HepG2 (cell line): ENCODE results near the gene SPRYD3. TPM values are rescaled to one million over a fixed set of nuclear protein-coding genes. Genes with fewer than 3 reads are reported as not detected.

ENCODE experiments used
- GMEB2 ChIP-seq: IDR thresholded peaks from 2 replicates; pipeline ENCODE4 v1.6.1; 2016; ENCODE audit warnings: missing biosample characterization, missing genetic modification reagents, low read depth
- KLF15 ChIP-seq: sonication (generic); formaldehyde crosslinking; IDR thresholded peaks from 2 replicates; pipeline ENCODE4 v1.8.1; 2023; ENCODE audit warnings: borderline replicate concordance, mild to moderate bottlenecking, inconsistent platforms, missing genetic modification reagents, mixed read lengths
- LCORL ChIP-seq, 2 experiments: fragments of 450-650 bp in 1 of 2; sonication (generic) in 1 of 2; formaldehyde crosslinking in 1 of 2; IDR thresholded peaks; 2 replicates each; pipeline versions ENCODE4 v1.5.0 to v1.6.1; 2017 to 2020; ENCODE audit warnings: antibody characterized with exemption in 1 of 2, missing genetic modification reagents in 1 of 2
- MXI1 ChIP-seq: IDR thresholded peaks from 3 replicates; pipeline ENCODE4 v1.6.1; 2012; ENCODE audit warnings: low read depth, low read length, inconsistent platforms, borderline replicate concordance
- PATZ1 ChIP-seq: sonication (generic); formaldehyde crosslinking; IDR thresholded peaks from 2 replicates; pipeline ENCODE4 v1.4.0; 2020; ENCODE audit warnings: missing genetic modification reagents
- PRDM4 ChIP-seq: sonication (generic); formaldehyde crosslinking; IDR thresholded peaks from 2 replicates; pipeline ENCODE4 v1.9.0; 2021; ENCODE audit warnings: missing genetic modification reagents, borderline replicate concordance
- RBM22 ChIP-seq: fragments of 200-400 bp; formaldehyde crosslinking; optimal IDR thresholded peaks from 2 replicates; pipeline ENCODE3; 2017; ENCODE audit warnings: mild to moderate bottlenecking, low read length, moderate library complexity
- SMAD1 ChIP-seq: sonication (generic); formaldehyde crosslinking; IDR thresholded peaks from 2 replicates; pipeline ENCODE4 v1.4.0; 2020; ENCODE audit warnings: missing genetic modification reagents, low read depth, mild to moderate bottlenecking, borderline replicate concordance
- SMYD3 ChIP-seq: sonication (generic); formaldehyde crosslinking; IDR thresholded peaks from 2 replicates; pipeline ENCODE4 v1.8.1; 2023; ENCODE audit warnings: mild to moderate bottlenecking, missing genetic modification reagents
- ZFP36L2 ChIP-seq: sonication (generic); formaldehyde crosslinking; IDR thresholded peaks from 2 replicates; pipeline ENCODE4 v1.4.0; 2020; ENCODE audit warnings: missing genetic modification reagents
- ZNF451 ChIP-seq: sonication (generic); formaldehyde crosslinking; IDR thresholded peaks from 2 replicates; pipeline ENCODE4 v1.5.0; 2020; ENCODE audit warnings: mild to moderate bottlenecking, missing genetic modification reagents
- ZNF784 ChIP-seq: sonication (generic); formaldehyde crosslinking; IDR thresholded peaks from 2 replicates; pipeline ENCODE4 v1.5.1; 2020; ENCODE audit warnings: missing genetic modification reagents, mild to moderate bottlenecking, borderline replicate concordance
- ZNF790 ChIP-seq: sonication (generic); formaldehyde crosslinking; IDR thresholded peaks from 2 replicates; pipeline ENCODE4 v1.8.0; 2022; ENCODE audit warnings: missing genetic modification reagents, mild to moderate bottlenecking, borderline replicate concordance
- ZNF800 ChIP-seq: sonication (generic); formaldehyde crosslinking; IDR thresholded peaks from 2 replicates; pipeline ENCODE4 v1.4.0; 2020; ENCODE audit warnings: missing genetic modification reagents
- ZSCAN25 ChIP-seq: sonication (generic); formaldehyde crosslinking; IDR thresholded peaks from 2 replicates; pipeline ENCODE4 v1.8.0; 2022; ENCODE audit warnings: mild to moderate bottlenecking, missing genetic modification reagents
- polyA plus RNA-seq, 8 experiments: library from polyadenylated mRNA; depleted of rRNA in 3 of 8; stranded (reverse) in 7 of 8; unstranded in 1 of 8; fragments of >200 nt; fragmentation: Illumina TruSeq in 4 of 8; extraction: Trizol in 4 of 8; gene quantifications; 2 replicates each; pipeline versions ENCODE4 v1.2.1 to v1.2.3, GENCODE V29; 2011 to 2016; ENCODE audit warnings: low read depth in 4 of 8, missing spikeins in 1 of 8, mixed read lengths in 1 of 8; ENCODE audit not compliant: insufficient read depth in 1 of 8
- total RNA-seq, 5 experiments: library from RNA; depleted of rRNA; stranded (reverse); fragments of >200 nt; fragmentation: Illumina TruSeq; extraction: Trizol; gene quantifications; 2 replicates each; pipeline ENCODE4 v1.2.3, GENCODE V29; 2016; ENCODE audit warnings: low read depth in 1 of 5
- TF ChIP-seq, protein P1 (sequence below): sonication (generic); formaldehyde crosslinking; IDR thresholded peaks from 2 replicates; pipeline ENCODE4 v1.8.0; 2022; ENCODE audit warnings: missing genetic modification reagents, mild to moderate bottlenecking, borderline replicate concordance

Gene SPRYD3
- total and polyA plus RNA-seq, 2 of the 13 experiments (the other 11 are each of a cell fraction or from before 2014, with no cell fraction given) = 9.0 to 9.2 TPM

DNA sequence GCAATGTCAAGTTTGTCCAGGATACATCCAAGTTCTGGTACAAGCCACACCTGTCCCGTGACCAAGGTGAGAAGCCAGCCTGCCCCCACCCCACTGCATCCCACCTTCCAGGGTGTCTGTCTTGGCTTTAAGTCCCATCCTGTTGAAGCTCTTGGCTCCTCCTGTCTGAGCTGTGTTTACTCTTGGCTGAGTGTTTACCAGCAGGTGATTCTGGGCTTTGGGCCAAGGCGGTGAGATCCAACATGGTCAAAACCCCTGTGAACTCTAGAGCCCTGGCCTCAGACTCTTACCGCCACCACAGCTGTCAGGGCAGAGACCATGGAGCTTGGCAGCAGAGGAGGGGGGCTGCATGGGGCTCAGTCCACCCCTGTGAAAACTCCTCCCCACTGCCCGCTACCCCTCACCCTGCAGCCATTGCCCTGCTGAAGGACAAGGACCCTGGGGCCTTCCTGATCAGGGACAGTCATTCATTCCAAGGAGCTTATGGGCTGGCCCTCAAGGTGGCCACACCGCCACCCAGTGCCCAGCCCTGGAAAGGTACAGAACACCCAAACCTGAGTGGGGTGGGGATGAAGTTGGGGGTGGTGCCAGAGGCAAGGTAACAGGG, 17.7 kb downstream of the SPRYD3 start (continued):
- no peak for TF ChIP-seq GMEB2
- TF ChIP-seq ZSCAN25 (CRISPR knock-in tag) = peak; percentile 98
- TF ChIP-seq ZNF784 (CRISPR knock-in tag) = no peak
- no peak for TF ChIP-seq RBM22
- TF ChIP-seq SMAD1 (CRISPR knock-in tag) = no peak
- TF ChIP-seq MXI1 = peak; percentile 75; the same call in 1 of the 3 replicates
- no peak for TF ChIP-seq ZNF451 (CRISPR knock-in tag)
- no peak for TF ChIP-seq ZFP36L2 (CRISPR knock-in tag)
- no peak for TF ChIP-seq ZNF790
- TF ChIP-seq LCORL (IDR thresholded peaks at IDR 0.05) = no peak
- TF ChIP-seq LCORL (CRISPR knock-in tag; IDR thresholded peaks at IDR 0.05) = peak; percentile 77
- 0 out of 2 replicates have a peak, but pooled peaks have one; percentile 59 for TF ChIP-seq SMYD3 (CRISPR knock-in tag)
- TF ChIP-seq KLF15 (CRISPR knock-in tag) = no peak
- TF ChIP-seq PRDM4 (CRISPR knock-in tag) = no peak
- TF ChIP-seq, protein P1, sequence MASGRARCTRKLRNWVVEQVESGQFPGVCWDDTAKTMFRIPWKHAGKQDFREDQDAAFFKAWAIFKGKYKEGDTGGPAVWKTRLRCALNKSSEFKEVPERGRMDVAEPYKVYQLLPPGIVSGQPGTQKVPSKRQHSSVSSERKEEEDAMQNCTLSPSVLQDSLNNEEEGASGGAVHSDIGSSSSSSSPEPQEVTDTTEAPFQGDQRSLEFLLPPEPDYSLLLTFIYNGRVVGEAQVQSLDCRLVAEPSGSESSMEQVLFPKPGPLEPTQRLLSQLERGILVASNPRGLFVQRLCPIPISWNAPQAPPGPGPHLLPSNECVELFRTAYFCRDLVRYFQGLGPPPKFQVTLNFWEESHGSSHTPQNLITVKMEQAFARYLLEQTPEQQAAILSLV (CRISPR knock-in tag) = peak; percentile 42; the same call in 1 of the 2 replicates
- peak; percentile 86 for TF ChIP-seq PATZ1 (CRISPR knock-in tag)
- TF ChIP-seq ZNF800 = 0 out of 2 replicates have a peak, but pooled peaks have one; percentile 22
